ENCODE results near the gene AMY2B.
"Not testable (repeated sequence)": the region's sequence is repeated elsewhere in the genome, so short reads cannot be mapped to it uniquely, and the experiment has no call there.

The AMY2B gene

DNA sequence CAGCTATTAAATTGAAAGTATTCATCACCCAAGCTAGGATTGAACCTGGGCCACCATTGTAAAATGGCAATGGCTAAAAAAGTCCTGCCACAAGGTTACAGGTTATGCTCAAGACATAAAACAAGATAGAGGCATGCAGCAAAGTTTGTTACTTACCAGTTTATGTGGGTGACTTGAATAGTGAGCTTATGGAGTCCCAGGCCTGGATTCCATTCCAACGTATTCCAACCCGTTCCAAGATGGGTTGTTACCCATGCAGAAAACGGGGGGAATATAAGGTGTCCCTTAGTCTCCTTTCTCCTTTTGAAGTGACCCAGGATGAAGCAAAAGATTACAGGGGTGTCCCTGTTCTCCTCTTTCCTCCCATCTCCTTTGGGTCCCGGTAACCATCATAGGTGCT lies 56.0 kb downstream of the AMY2B start:
- DNase-seq, result not testable (repeated sequence)
